SU-DHL-6 (cell line): Measurements from ENCODE around the gene TPD52L2.

Experiments
- EZH2phosphoT487 ChIP-seq: fragments of 200-600 bp; sonication (generic), shearing (Covaris generic); conservative IDR thresholded peaks from 2 replicates; pipeline ENCODE4 v1.6.1; 2018; ENCODE audit warnings: mild to moderate bottlenecking, antibody characterized with exemption, low read length, moderate library complexity, mixed read lengths
- TF ChIP-seq, protein P1 (sequence below): fragments of 200-600 bp; sonication (generic); IDR thresholded peaks from one replicate; pipeline ENCODE4 v1.5.1; 2017; ENCODE audit warnings: antibody characterized with exemption, mild to moderate bottlenecking, low read length, moderate library complexity; ENCODE audit not compliant: insufficient read depth, poor library complexity, severe bottlenecking

DNA sequence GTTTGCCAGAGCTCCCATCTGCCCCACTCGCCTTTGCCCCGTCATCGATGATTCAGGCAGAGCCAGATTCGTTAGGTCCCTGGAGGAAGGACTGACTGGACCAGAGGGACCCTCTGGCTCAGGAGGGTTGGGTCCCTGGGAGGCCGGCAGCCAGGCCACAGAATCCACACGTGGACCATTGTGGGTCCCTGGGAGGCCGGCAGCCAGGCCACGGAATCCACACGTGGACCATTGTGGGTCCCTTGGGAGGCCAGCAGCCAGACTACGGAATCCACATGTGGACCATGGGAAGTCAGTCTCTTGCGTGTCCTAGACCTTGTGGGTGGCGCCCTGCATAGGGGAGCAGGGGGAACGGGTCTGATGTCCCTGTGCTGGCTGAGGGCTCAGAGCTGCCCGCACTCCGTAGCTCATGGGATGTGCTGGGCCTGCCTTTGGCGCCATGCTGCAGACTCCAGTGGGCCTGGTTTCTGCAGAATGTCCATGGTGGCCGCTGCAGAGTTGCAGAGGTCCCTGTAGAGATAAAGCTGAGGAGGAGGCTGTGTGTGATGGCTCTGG, 67.6 kb downstream of the TPD52L2 start:
- TF ChIP-seq, protein P1, sequence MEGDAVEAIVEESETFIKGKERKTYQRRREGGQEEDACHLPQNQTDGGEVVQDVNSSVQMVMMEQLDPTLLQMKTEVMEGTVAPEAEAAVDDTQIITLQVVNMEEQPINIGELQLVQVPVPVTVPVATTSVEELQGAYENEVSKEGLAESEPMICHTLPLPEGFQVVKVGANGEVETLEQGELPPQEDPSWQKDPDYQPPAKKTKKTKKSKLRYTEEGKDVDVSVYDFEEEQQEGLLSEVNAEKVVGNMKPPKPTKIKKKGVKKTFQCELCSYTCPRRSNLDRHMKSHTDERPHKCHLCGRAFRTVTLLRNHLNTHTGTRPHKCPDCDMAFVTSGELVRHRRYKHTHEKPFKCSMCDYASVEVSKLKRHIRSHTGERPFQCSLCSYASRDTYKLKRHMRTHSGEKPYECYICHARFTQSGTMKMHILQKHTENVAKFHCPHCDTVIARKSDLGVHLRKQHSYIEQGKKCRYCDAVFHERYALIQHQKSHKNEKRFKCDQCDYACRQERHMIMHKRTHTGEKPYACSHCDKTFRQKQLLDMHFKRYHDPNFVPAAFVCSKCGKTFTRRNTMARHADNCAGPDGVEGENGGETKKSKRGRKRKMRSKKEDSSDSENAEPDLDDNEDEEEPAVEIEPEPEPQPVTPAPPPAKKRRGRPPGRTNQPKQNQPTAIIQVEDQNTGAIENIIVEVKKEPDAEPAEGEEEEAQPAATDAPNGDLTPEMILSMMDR: no peak
- TF ChIP-seq EZH2phosphoT487: no peak
